CD4-positive, alpha-beta T cell treated with Interleukin-21 for 1 hour (primary cell): ENCODE measurements around the gene NCAPG2.

Experiments
- DNase-seq: peaks from one replicate; pipeline ENCODE4 v3.0.0-alpha.2; 2020

The NCAPG2 gene

GRCh38 chr7:158591944-158592343, 112.7 kb downstream of the NCAPG2 start:
- DNase-seq: no peak

GRCh38 chr7:158590181-158590530, 114.4 kb downstream of the NCAPG2 start:
- no peak for DNase-seq

DNA sequence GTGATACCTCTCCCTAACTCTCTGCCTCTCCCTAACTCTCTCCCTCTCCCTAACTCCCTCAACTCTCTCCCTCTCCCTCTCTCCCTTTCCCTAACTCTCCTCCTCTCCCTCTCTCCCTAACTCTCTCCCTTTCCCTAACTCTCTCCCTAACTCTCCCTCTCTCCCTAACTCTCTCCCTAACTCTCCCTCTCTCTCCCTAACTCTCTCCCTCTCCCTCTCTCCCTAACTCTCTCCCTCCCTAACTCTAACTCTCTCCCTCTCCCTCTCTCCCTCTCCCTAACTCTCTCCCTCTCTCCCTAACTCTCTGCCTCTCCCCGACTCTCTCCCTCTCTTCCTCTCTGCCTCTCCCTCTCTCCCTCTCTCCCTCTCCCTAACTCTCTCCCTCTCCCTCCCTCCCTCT, 115.0 kb downstream of the NCAPG2 start:
- no peak for DNase-seq

DNA sequence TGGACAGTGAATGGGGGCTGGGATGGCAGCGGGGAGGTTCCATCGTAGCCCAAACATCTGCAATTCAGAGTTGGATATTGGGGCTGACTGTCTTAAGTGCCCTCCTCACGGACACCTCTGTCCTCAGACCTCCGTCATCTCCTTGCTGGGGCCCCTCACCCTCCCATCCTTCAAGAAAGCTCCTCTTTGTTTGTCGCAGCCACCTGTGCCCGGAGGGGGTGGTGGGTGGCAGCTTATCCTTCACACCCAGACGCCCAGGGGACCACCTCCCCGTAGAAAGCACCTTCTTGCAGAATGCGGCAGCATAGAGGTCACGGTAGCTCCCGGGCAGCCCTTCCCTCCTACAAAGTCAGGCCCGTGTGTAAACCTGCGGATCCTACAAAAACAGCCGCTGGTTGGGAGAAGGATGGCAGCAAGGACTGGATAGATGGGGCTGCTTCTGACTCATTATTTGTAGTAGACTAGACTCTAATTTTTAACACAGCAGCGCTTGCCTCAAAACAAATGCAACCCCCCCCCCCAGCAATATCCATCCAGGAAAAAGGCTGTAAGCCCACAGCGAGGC, 115.6 kb downstream of the NCAPG2 start:
- no peak for DNase-seq

- DNase-seq: no peak
These were observed 116.3 kb downstream of the NCAPG2 start for GRCh38 chr7:158588085-158588877.

GRCh38 chr7:158587162-158588084, 117.2 kb downstream of the NCAPG2 start, which contains the start of gene PTPRN2:
Gene PTPRN2, minus strand, starts transcription at chr7:158587823.
- peak; percentile 39 for DNase-seq

GRCh38 chr7:158586499-158587161, 118.0 kb downstream of the NCAPG2 start:
- DNase-seq: no peak

DNA sequence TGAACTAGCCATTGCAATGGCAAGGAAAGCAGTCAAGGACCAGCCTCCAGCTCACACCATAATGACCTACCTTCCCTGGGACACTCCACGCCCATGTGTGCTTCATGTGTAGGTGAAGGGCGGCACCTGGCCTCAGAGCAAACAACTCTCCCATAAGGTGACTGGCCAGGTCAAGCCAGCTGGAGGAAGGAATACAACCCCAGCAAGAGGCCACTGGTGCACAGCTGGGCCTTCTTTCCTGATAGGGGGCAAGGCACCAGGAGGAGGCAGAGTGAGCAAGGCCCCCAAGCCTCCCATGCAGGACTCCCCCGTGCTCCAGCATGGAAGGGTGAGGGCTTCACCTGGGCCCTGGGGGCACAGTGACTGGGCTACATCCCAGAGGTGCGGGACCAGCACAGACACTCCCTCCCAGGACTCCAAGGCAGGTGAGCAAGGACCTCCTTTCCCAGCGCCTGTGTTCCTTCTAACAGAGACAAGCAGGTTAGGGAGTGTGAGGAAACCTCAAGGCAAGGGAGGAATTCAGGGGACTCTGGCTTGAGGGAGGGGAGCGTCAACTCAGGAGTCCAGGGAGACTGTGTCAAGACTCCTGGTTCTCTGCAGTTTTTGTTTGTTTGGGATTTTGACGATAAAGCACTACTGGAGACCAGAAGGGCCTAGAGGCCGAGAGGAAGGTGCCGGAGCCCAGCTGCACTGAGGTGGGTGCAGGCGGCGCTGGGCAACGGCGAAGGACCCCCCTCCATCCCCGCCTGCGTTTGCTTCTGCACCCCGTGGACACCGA, 118.7 kb downstream of the NCAPG2 start:
- no peak for DNase-seq

- no peak for DNase-seq
These were observed 120.2 kb downstream of the NCAPG2 start for GRCh38 chr7:158584407-158584806.

DNA sequence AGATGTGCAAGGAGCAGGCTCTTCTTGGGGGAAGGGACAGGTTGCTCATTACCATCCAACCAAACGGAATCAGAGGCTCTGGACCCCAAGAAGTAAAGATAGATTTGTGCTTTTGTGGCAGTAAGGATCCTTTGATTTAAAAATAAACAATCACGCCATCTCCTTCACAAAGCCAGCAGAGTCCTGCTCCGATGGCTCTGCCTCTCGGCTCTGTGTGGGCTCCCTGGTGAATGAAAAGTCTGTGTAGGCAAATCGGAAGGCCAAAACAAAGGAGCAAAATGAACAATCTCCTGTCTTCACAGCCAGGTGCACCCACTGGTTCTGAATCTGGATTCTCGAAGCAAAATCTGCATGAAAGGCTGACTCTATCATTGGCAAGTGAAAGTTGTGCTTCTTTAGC, 120.8 kb downstream of the NCAPG2 start:
- no peak for DNase-seq

DNA sequence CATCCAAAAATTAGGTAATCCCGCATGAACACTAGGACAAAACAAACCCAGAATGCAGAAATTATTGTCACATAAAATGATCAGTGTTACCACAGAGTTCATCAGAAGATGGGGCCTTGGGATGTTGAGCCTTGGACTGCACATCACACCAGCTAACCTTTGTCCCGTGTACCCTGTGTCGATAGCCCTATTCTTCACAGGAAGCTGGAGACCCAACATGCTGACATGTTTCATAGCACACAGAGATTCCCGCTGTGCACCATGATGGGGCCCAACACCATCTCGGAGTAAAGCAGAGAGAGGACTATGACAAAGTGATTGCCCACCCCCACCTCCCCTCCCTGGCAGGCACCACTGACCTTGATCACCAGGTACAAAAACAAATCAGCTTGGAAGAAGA, 121.5 kb downstream of the NCAPG2 start:
- DNase-seq: no peak

- no peak for DNase-seq
These were observed 122.5 kb downstream of the NCAPG2 start for GRCh38 chr7:158582089-158582456.

GRCh38 chr7:158581440-158582088, 123.0 kb downstream of the NCAPG2 start:
- no peak for DNase-seq
